Motor neuron (in vitro differentiated cells): ENCODE results near the gene HS2ST1. TPM values are rescaled to one million over a fixed set of nuclear protein-coding genes. Genes with fewer than 3 reads are reported as not detected.
"Not testable (repeated sequence)": the region's sequence is repeated elsewhere in the genome, so short reads cannot be mapped to it uniquely, and the experiment has no call there.

Experiments used
- ATAC-seq, 8 experiments: fragments of 200-7000 bp; cut with Tn5 transposase; replicated peaks in 6 of 8; 2 replicates each; pipeline ENCODE4 v1.8.0; 2021; ENCODE audit warnings: mild to moderate bottlenecking in 8 of 8, moderate library complexity in 8 of 8
- H3K27ac ChIP-seq, 2 donors: fragments of 250-450 bp; sonication (Bioruptor Pico); 2 replicates each; pipeline ENCODE4 v1.9.0; 2021; ENCODE audit warnings: antibody characterized with exemption in 2 of 2, mild to moderate bottlenecking in 2 of 2, moderate library complexity in 1 of 2
- H3K4me1 ChIP-seq, 2 donors: fragments of 250-450 bp; sonication (Bioruptor Pico); replicated peaks in 1 of 2; 2 replicates each; pipeline ENCODE4 v1.6.1; 2021; ENCODE audit warnings: antibody characterized with exemption in 2 of 2, mild to moderate bottlenecking in 2 of 2, moderate library complexity in 1 of 2
- H3K4me3 ChIP-seq, 5 donors: fragments of 250-450 bp; sonication (Bioruptor Pico); 2 replicates each; pipeline ENCODE4 v1.9.0; 2021; ENCODE audit warnings: antibody characterized with exemption in 5 of 5, mild to moderate bottlenecking in 5 of 5, moderate library complexity in 4 of 5
- WGBS, 10 experiments: fragments of 450-650 bp; shearing (Covaris generic); methylation state at CpG; one replicate each; pipeline ENCODE4 v1.0.0; 2022; 5-methylcytosine and 5-hydroxymethylcytosine counted together
- in situ Hi-C, 9 experiments: fragments of 400-800 bp; cut with MboI; loops; one replicate each; pipeline ENCODE4 v1.15.0; 2021; ENCODE audit warnings: low sequenced_read_pairs in 9 of 9, low pct_unique_long_range_greater_than_20kb in 2 of 9; ENCODE audit not compliant: unreplicated experiment in 9 of 9
- total RNA-seq, 8 experiments: library from RNA; unstranded; fragments of 300-600 nt; gene quantifications; 2 replicates each; pipeline versions ENCODE4 v1.2.3 to v1.2.4, GENCODE V29; 2022

Gene HS2ST1
- 10 to 100 TPM; 12.2 to 43.6 (median 23.0) TPM for total RNA-seq

GRCh38 chr1:86914601-86914997 is at the start of gene HS2ST1:
HS2ST1 (plus strand) TSS chr1:86914635.
- peak in 5 of 8 experiments; percentile 25 to 80 (median 77) for ATAC-seq
- H3K4me3 ChIP-seq = peak within 1 kb of the TSS; percentile 76 to 93 (median 84)
- in situ Hi-C loops = no loop called here
- H3K27ac ChIP-seq = peak within 1 kb of the TSS; percentile 99 to 100
- H3K4me1 ChIP-seq = peaks cover 6 to 10% of the 10 kb centered on the region in 2 donors
- 0% methylated on average over 2 to 5 of the region's 45 CpGs; no CpG with 5 or more reads in 7 of the 10 experiments for WGBS, 10 experiments

GRCh38 chr1:86865973-86866637 is 48.3 kb upstream of the HS2ST1 start:
- Histone ChIP-seq H3K4me1 (no peaks in the 10 kb centered on the region), H3K27ac (no peak overlapping the region), H3K4me3 (no peak overlapping the region)
- no peak for ATAC-seq
- in situ Hi-C loops = no loop called here
- WGBS, 10 experiments = 45 to 100% (median 95%) methylated on average over 2 to 5 of the region's 6 CpGs

GRCh38 chr1:86866665-86867064 is 47.8 kb upstream of the HS2ST1 start:
- H3K27ac ChIP-seq = no peak overlapping the region
- H3K4me3 ChIP-seq = no peak overlapping the region
- H3K4me1 ChIP-seq = no peaks in the 10 kb centered on the region
- no peak for ATAC-seq
- in situ Hi-C loops = no loop called here

- H3K27ac ChIP-seq, H3K4me1 ChIP-seq, ATAC-seq, in situ Hi-C loops, H3K4me3 ChIP-seq: not testable (repeated sequence)
- 80 to 100% (median 100%) methylated on average over 1 to 4 of the region's 4 CpGs; no CpG with 5 or more reads in 2 of the 10 experiments for WGBS, 10 experiments
Measured at GRCh38 chr1:86867278-86867677, 47.2 kb upstream of the HS2ST1 start.

- WGBS, 10 experiments = 91 to 100% (median 100%) methylated on average over 1 of the region's 1 CpG
- ATAC-seq = no peak
Measured at GRCh38 chr1:86868477-86868876, 46.0 kb upstream of the HS2ST1 start.

GRCh38 chr1:86871001-86871400 is 43.4 kb upstream of the HS2ST1 start:
- no peak overlapping the region for H3K4me3 ChIP-seq
- H3K27ac ChIP-seq = no peak overlapping the region
- in situ Hi-C loops = no loop called here
- no peaks in the 10 kb centered on the region for H3K4me1 ChIP-seq
- no peak for ATAC-seq
- WGBS, 10 experiments = 90 to 100% (median 97%) methylated on average over 1 to 3 of the region's 3 CpGs

More at GRCh38 chr1:86868477-86868876, 46.0 kb upstream of the HS2ST1 start:
- in situ Hi-C loops = no loop called here
- Histone ChIP-seq H3K27ac (no peak overlapping the region), H3K4me3 (no peak overlapping the region), H3K4me1 (no peaks in the 10 kb centered on the region)

- no peak for ATAC-seq
- Histone ChIP-seq H3K27ac (no peak overlapping the region), H3K4me3 (no peak overlapping the region), H3K4me1 (no peaks in the 10 kb centered on the region)
- WGBS, 10 experiments = 78 to 100% (median 99%) methylated on average over 3 to 8 of the region's 8 CpGs
- in situ Hi-C loops = no loop called here
Measured at GRCh38 chr1:86872086-86872485, 42.3 kb upstream of the HS2ST1 start.

GRCh38 chr1:86875722-86876121 is 38.7 kb upstream of the HS2ST1 start:
- Histone ChIP-seq H3K4me3 (no peak overlapping the region), H3K27ac (no peak overlapping the region), H3K4me1 (no peaks in the 10 kb centered on the region)
- 90 to 100% (median 100%) methylated on average over 1 of the region's 1 CpG; no CpG with 5 or more reads in 2 of the 10 experiments for WGBS, 10 experiments
- ATAC-seq = peak in 2 of 8 experiments; percentile 24 to 50
- in situ Hi-C loops = no loop called here

GRCh38 chr1:86887479-86888162 is 26.8 kb upstream of the HS2ST1 start:
- H3K27ac ChIP-seq = no peak overlapping the region
- no peaks in the 10 kb centered on the region for H3K4me1 ChIP-seq
- H3K4me3 ChIP-seq = no peak overlapping the region
- no peak for ATAC-seq
- in situ Hi-C loops = no loop called here
- WGBS, 10 experiments = 80 to 100% (median 96%) methylated on average over 1 to 5 of the region's 5 CpGs; no CpG with 5 or more reads in 3 of the 10 experiments

- WGBS, 10 experiments = 93 to 100% (median 100%) methylated on average over 1 to 5 of the region's 5 CpGs; no CpG with 5 or more reads in 1 of the 10 experiments
- H3K27ac ChIP-seq = no peak overlapping the region
- H3K4me3 ChIP-seq = no peak overlapping the region
- no peak for ATAC-seq
- H3K4me1 ChIP-seq = no peaks in the 10 kb centered on the region
- in situ Hi-C loops = no loop called here
Measured at GRCh38 chr1:86888327-86888726, 26.1 kb upstream of the HS2ST1 start.

GRCh38 chr1:86899401-86899800 is 15.0 kb upstream of the HS2ST1 start:
- WGBS, 10 experiments = no CpG with 5 or more reads among the region's 33 CpGs
- H3K27ac ChIP-seq, in situ Hi-C loops, ATAC-seq, H3K4me3 ChIP-seq, H3K4me1 ChIP-seq: not testable (repeated sequence)

- Histone ChIP-seq H3K27ac (no peak overlapping the region), H3K4me1 (no peaks in the 10 kb centered on the region), H3K4me3 (no peak overlapping the region)
- 0 to 100% (median 40%) methylated on average over 1 of the region's 1 CpG; no CpG with 5 or more reads in 3 of the 10 experiments for WGBS, 10 experiments
- in situ Hi-C loops = no loop called here
- no peak for ATAC-seq
Measured at GRCh38 chr1:86905875-86906274, 8.6 kb upstream of the HS2ST1 start.

GRCh38 chr1:86906419-86906818 is 8.0 kb upstream of the HS2ST1 start:
- in situ Hi-C loops = no loop called here
- Histone ChIP-seq H3K27ac (no peak overlapping the region), H3K4me1 (no peaks in the 10 kb centered on the region), H3K4me3 (no peak overlapping the region)
- peak in 3 of 8 experiments; percentile 64 to 97 (median 67) for ATAC-seq
- 40 to 100% (median 63%) methylated on average over 1 to 2 of the region's 2 CpGs; no CpG with 5 or more reads in 5 of the 10 experiments for WGBS, 10 experiments
